Ascending aorta (tissue), 2 donors: ENCODE results near the gene ABR. TPM values are rescaled to one million over a fixed set of nuclear protein-coding genes. Genes with fewer than 3 reads are reported as not detected.
"Not testable (repeated sequence)": the region's sequence is repeated elsewhere in the genome, so short reads cannot be mapped to it uniquely, and the experiment has no call there.

Experiments
- DNase-seq, 2 donors: peaks; one replicate each; pipeline ENCODE4 v3.0.0-alpha.2; 2019; ENCODE audit warnings: low spot score in 2 of 2
- H3K27ac ChIP-seq, 2 donors: fragments of 200-600 bp; sonication (generic); one replicate each; pipeline ENCODE4 v1.5.1; 2016 to 2017; ENCODE audit warnings: mild to moderate bottlenecking in 1 of 2
- H3K27me3 ChIP-seq: fragments of 200-600 bp; sonication (generic); one replicate; pipeline ENCODE4 v1.5.1; 2017
- H3K36me3 ChIP-seq, 2 donors: fragments of 200-600 bp; sonication (generic); one replicate each; pipeline ENCODE4 v1.5.1; 2016
- H3K4me1 ChIP-seq, 2 donors: fragments of 200-600 bp; sonication (generic); one replicate each; pipeline ENCODE4 v1.5.1; 2016 to 2017; ENCODE audit warnings: mild to moderate bottlenecking in 1 of 2
- H3K4me3 ChIP-seq, 2 donors: fragments of 200-600 bp; sonication (generic); one replicate each; pipeline ENCODE4 v1.5.1; 2016 to 2017; ENCODE audit warnings: mild to moderate bottlenecking in 1 of 2
- H3K9me3 ChIP-seq, 2 donors: fragments of 200-600 bp; sonication (generic); one replicate each; pipeline ENCODE4 v1.5.1; 2016
- CTCF ChIP-seq, 3 experiments: fragments of 200-600 bp in 2 of 3; fragments of 450-650 bp in 1 of 3; sonication (generic) in 2 of 3; IDR thresholded peaks; one replicate each; pipeline ENCODE4 v1.5.1; 2016 to 2019; ENCODE audit warnings: antibody characterized with exemption in 3 of 3, mild to moderate bottlenecking in 1 of 3, moderate library complexity in 1 of 3
- intact Hi-C: fragments of 100-400 bp; cut with DNase I; formaldehyde crosslinking; loops from one replicate; pipeline ENCODE4 v1.15.1; 2023
- total RNA-seq: library from RNA; depleted of rRNA; stranded (reverse); fragments of >200 nt; gene quantifications from one replicate; pipeline ENCODE4 v1.1.0, GENCODE V29; 2016

ABR gene
- total RNA-seq, 1 donor from 2014 or later, result 184 TPM

- Histone ChIP-seq H3K9me3 (no peaks in the 10 kb centered on the region), H3K4me3 (peak overlapping the region in 1 of 2 donors; percentile 19), H3K36me3 (peaks cover 22 to 37% of the 10 kb centered on the region in 2 donors), H3K27ac (peak overlapping the region; percentile 90 to 93), H3K4me1 (peaks cover 23 to 49% of the 10 kb centered on the region in 2 donors), H3K27me3 (no peaks in the 10 kb centered on the region)
- peak in 1 of 2 donors; percentile 93 for DNase-seq
- TF ChIP-seq CTCF (IDR thresholded peaks at IDR 0.05), result peak; percentile 30 to 49 (median 49)
- intact Hi-C loops, result loop anchor here (1.0 to 2.0 kb wide), 3 partner anchors 17 to 47 kb away; no protein-coding TSS in a partner anchor
Measured at GRCh38 chr17:1047177-1047878, 132.5 kb downstream of the ABR start.

GRCh38 chr17:1045456-1045855 lies 134.3 kb downstream of the ABR start:
- Histone ChIP-seq H3K4me3 (no peak overlapping the region), H3K9me3 (no peaks in the 10 kb centered on the region), H3K4me1 (peaks cover 23 to 49% of the 10 kb centered on the region in 2 donors), H3K27me3 (no peaks in the 10 kb centered on the region), H3K36me3 (peaks cover 21 to 34% of the 10 kb centered on the region in 2 donors), H3K27ac (peak overlapping the region; percentile 90 to 93)
- no peak for TF ChIP-seq CTCF (IDR thresholded peaks at IDR 0.05)
- DNase-seq, result no peak
- intact Hi-C loops, result no loop called here

- DNase-seq, intact Hi-C loops, H3K27me3 ChIP-seq, H3K4me3 ChIP-seq, H3K9me3 ChIP-seq: not testable (repeated sequence)
- Histone ChIP-seq H3K27ac (peak overlapping the region; percentile 75 to 90), H3K36me3 (peaks cover 19 to 24% of the 10 kb centered on the region in 2 donors), H3K4me1 (peaks cover 23 to 49% of the 10 kb centered on the region in 2 donors)
Measured at GRCh38 chr17:1044387-1045009, 135.3 kb downstream of the ABR start.

GRCh38 chr17:1043601-1044251 lies 136.1 kb downstream of the ABR start:
- H3K27ac ChIP-seq, result peak overlapping the region; percentile 75 to 90
- peak overlapping the region in 1 of 2 donors; percentile 49 for H3K4me3 ChIP-seq
- H3K27me3 ChIP-seq, result no peaks in the 10 kb centered on the region
- peaks cover 23 to 49% of the 10 kb centered on the region in 2 donors for H3K4me1 ChIP-seq
- intact Hi-C loops, result no loop called here
- peaks cover 17 to 20% of the 10 kb centered on the region in 2 donors for H3K36me3 ChIP-seq
- H3K9me3 ChIP-seq, result no peaks in the 10 kb centered on the region
- DNase-seq, result peak in 1 of 2 donors; percentile 86
- TF ChIP-seq CTCF (IDR thresholded peaks at IDR 0.05), result no peak

- Histone ChIP-seq H3K27me3 (no peaks in the 10 kb centered on the region), H3K9me3 (no peaks in the 10 kb centered on the region), H3K36me3 (peaks cover 16 to 26% of the 10 kb centered on the region in 2 donors), H3K27ac (no peak overlapping the region), H3K4me3 (no peak overlapping the region), H3K4me1 (peaks cover 17 to 40% of the 10 kb centered on the region in 2 donors)
- intact Hi-C loops, result no loop called here
- TF ChIP-seq CTCF (IDR thresholded peaks at IDR 0.05), result no peak
- DNase-seq, result no peak
Measured at GRCh38 chr17:1042486-1042885, 137.3 kb downstream of the ABR start.

GRCh38 chr17:1041746-1042145 lies 138.0 kb downstream of the ABR start:
- DNase-seq, result no peak
- intact Hi-C loops, result no loop called here
- H3K27me3 ChIP-seq, result no peaks in the 10 kb centered on the region
- no peak for TF ChIP-seq CTCF (IDR thresholded peaks at IDR 0.05)
- no peak overlapping the region for H3K27ac ChIP-seq
- no peaks in the 10 kb centered on the region for H3K9me3 ChIP-seq
- H3K4me1 ChIP-seq, result peaks cover 15 to 32% of the 10 kb centered on the region in 2 donors
- no peak overlapping the region for H3K4me3 ChIP-seq
- H3K36me3 ChIP-seq, result peaks cover 20 to 29% of the 10 kb centered on the region in 2 donors
